ENCODE measurements around the gene BDNF. TPM values are rescaled to one million over a fixed set of nuclear protein-coding genes. Genes with fewer than 3 reads are reported as not detected.
"Not testable (repeated sequence)": the region's sequence is repeated elsewhere in the genome, so short reads cannot be mapped to it uniquely, and the experiment has no call there.

Gene BDNF
- total RNA-seq = not detected

DNA sequence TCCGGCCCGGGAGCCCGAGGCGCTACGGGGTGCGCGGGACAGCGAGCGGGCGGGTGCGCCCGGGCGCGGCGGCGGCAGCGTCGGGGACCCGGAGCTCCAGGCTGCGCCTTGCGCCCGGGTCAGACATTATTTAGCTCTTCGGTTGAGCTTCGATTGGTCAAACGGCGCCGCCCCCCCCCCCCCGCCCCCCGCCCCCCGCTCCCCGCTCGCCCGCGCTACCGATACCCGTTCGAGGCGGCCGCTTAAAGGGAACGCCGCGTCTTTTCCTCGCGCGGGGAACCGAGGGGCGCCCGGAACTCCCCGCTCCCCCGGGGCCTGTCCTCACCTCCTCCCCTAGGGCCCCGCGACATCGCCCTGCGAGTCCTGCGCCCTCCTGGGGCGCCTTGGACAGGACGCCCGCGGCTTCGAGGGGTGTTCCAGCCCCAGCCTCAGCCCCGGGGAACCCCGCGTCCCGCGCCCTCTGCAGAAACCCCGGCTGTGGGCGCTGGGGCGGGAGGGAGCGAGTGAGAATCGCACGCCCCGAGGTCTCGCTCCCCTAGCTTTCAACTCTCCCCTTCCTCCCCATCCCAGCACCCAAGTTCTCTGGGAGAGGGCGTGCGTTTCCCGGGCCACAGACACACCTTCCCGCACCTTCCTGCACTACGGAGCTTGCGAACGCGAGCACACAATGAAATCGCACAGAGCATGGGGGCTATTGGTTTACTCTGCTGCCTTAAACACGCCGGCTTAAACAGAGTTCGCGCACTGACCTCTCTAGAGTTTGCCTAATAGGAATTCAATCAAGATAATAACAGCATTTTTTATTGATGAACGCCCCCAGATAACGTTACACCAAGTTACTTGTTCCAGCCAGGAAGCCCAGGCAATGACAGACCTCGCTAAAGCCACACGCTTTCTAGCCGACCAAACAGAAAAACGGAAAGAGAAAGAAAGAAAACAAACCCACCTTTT is at the start of gene BDNF:
BDNF (minus strand) TSS at position 105 of the 951 bp plus-strand sequence. CDS start 41,891 bp downstream, outside the sequence.
- DNase-seq = no peak
- peaks cover 77% of the 10 kb centered on the region for H3K27me3 Mint-ChIP-seq (ENCODE audit: low read depth)
- peaks cover 0 to 1% of the 10 kb centered on the region in 2 donors for H3K9me3 Mint-ChIP-seq
- H3K36me3 Mint-ChIP-seq (ENCODE audit: insufficient read depth in 2 of 2) = peaks cover 0 to 2% of the 10 kb centered on the region in 2 donors
- peak within 1 kb of the TSS; percentile 85 to 91 for H3K4me3 Mint-ChIP-seq
- H3K27ac Mint-ChIP-seq = no peak within 1 kb of the TSS
- ATAC-seq (replicated peaks in 1 of 2) = peak; percentile 35 to 53
- H3K4me1 Mint-ChIP-seq (ENCODE audit: low read depth) = peaks cover 31% of the 10 kb centered on the region

DNA sequence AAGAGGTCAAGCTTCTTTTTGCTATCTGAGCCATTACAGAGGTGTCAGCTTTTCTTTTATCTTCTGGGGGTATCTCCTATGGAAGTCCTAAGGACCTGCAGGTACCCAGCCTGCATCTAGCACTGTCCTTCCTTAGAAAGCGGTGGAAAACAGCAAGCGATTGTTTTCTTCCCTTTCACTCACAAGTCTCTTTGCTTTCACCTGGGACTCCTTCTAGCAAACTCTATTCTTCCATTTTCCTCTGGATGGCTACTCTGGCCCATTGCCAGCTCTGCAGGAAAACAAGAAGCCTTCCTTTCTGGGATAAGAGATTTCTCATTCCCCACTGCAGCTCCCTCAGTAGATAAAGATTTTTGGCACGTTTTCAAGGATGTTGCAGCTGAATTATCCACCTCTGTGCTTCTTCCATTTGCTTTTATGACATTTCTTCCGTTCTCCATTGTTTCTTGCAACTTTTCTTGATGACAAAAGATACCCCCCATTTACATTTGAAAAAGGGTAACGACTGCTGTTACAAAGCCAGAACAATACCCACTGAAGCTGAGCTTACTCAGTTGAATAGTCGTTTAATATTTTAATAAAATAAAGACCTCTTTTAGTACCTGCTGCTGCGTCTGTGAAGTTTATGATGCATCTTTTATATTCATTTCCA is 40.2 kb upstream of the BDNF start:
- H3K27me3 Mint-ChIP-seq (ENCODE audit: low read depth) = no peaks in the 10 kb centered on the region
- no peaks in the 10 kb centered on the region for H3K4me1 Mint-ChIP-seq (ENCODE audit: low read depth)
- no peak for DNase-seq
- H3K9me3 Mint-ChIP-seq = peaks cover 0 to 3% of the 10 kb centered on the region in 2 donors
- H3K36me3 Mint-ChIP-seq (ENCODE audit: insufficient read depth in 2 of 2) = peaks cover 0 to 1% of the 10 kb centered on the region in 2 donors
- H3K4me3 Mint-ChIP-seq = no peak overlapping the region
- no peak for ATAC-seq (replicated peaks in 1 of 2)
- H3K27ac Mint-ChIP-seq = no peak overlapping the region

DNA sequence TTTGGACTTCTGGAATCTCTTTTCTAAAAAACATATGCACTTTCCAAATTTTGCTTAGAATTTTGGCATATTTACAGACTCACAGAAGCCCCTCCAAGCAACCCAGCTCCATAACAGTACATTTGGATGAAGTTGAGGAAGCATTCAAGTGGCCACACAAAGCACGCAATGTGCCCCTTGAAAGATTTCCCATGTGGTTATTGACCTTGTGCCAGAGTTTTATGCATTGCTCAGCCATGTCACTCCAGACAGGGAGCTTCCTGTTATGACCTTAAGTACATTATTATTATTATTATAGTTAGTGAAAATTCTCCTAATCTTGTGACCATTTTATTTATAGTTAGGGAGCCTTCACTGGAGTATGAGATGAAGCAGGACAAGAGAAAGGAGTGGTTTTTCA is 35.0 kb upstream of the BDNF start:
- Mint-ChIP-seq H3K27ac (no peak overlapping the region), H3K4me1 (ENCODE audit: low read depth) (no peaks in the 10 kb centered on the region), H3K36me3 (ENCODE audit: insufficient read depth in 2 of 2) (peaks cover 0 to 1% of the 10 kb centered on the region in 2 donors), H3K9me3 (peaks cover 0 to 1% of the 10 kb centered on the region in 2 donors), H3K27me3 (ENCODE audit: low read depth) (no peaks in the 10 kb centered on the region), H3K4me3 (no peak overlapping the region)
- ATAC-seq (replicated peaks in 1 of 2) = no peak
- no peak for DNase-seq

DNA sequence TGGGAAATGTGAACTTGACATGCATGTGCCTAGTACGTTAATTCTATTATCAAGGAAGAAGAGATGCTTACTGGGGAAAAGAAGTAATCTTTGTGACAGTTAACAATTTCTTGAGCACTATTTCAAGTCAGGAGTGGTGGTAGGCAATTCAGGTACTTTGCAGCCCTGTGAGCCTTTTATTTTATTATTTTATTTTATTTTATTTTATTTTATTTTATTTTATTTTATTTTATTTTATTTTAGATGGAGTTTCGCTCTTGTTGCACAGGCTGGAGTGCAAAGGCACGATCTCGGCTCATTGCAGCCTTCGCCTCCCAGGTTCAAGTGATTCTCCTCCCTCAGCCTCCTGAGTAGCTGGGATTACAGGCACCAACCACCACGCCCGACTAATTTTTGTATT is 31.5 kb upstream of the BDNF start:
- H3K9me3 Mint-ChIP-seq; H3K36me3 Mint-ChIP-seq (ENCODE audit: insufficient read depth in 2 of 2); H3K27ac Mint-ChIP-seq; H3K27me3 Mint-ChIP-seq (ENCODE audit: low read depth); H3K4me1 Mint-ChIP-seq (ENCODE audit: low read depth); ATAC-seq (replicated peaks in 1 of 2); H3K4me3 Mint-ChIP-seq; DNase-seq: not testable (repeated sequence)

DNA sequence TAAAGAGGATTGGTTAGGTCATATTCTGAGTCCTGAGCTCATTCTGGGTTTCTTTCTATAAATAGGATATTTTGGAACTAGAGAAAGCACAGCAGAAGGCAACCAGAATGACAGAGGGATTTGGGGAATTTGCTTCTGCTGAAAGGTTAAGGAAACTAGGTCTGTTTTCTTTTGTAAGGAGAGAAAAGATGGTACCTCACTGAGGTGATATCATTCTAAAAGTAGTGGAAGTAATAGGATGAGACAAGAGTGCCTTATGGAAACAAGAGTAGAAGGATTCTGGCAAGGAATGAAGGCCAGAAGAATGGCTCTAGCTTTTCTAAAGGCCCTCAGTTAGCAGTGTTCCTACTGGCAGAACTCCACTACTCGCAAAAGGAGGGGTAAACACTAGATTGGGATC is 26.7 kb upstream of the BDNF start:
- H3K36me3 Mint-ChIP-seq (ENCODE audit: insufficient read depth in 2 of 2) = no peaks in the 10 kb centered on the region
- no peak for ATAC-seq (replicated peaks in 1 of 2)
- H3K27ac Mint-ChIP-seq = no peak overlapping the region
- H3K4me3 Mint-ChIP-seq = no peak overlapping the region
- H3K9me3 Mint-ChIP-seq = no peaks in the 10 kb centered on the region
- no peak for DNase-seq
- peaks cover 27% of the 10 kb centered on the region for H3K27me3 Mint-ChIP-seq (ENCODE audit: low read depth)
- H3K4me1 Mint-ChIP-seq (ENCODE audit: low read depth) = no peaks in the 10 kb centered on the region

DNA sequence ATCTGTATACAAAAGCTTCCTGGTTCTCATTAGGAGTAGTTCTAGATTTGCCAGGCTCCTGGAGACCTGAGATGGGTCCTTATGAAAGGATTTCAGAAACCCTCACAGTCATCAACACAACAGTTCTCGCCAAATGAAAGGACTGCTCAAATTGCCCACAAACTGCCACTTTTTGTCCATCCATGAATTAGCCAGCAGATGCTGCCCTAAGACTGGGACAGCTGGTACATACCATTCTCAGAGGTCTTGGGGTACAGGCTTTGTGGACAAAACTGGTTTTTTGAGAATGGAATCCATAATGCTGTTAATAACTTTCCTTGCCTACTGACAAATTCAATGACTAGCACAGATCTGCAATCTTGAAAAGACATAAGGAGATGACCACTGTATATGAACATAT is 23.4 kb upstream of the BDNF start:
- Mint-ChIP-seq H3K36me3 (ENCODE audit: insufficient read depth in 2 of 2) (peaks cover 3 to 14% of the 10 kb centered on the region in 2 donors), H3K9me3 (peaks cover 3 to 11% of the 10 kb centered on the region in 2 donors), H3K4me3 (no peak overlapping the region)

DNA sequence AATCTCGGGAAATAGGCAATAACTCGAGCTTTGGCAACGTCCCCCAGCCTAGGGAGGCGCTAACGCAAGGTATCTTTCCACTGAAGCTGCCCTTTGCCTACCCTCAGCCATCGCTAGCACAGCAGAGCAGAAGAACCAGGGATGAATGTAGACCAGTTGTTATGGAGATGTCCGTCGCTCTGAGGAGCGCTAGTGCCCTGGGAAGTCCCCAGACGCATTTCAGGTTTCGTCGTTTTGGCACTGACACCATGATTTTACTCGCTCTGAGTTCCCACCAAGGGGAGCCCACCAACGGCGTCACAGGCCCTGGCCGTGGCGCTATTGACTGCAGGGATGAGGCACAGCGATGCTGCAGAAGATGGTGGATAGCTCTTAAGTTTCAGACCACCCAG is 22.7 kb upstream of the BDNF start:
- no peak overlapping the region for H3K27ac Mint-ChIP-seq
- peaks cover 59% of the 10 kb centered on the region for H3K27me3 Mint-ChIP-seq (ENCODE audit: low read depth)

More for the DNA sequence above, 23.4 kb upstream of the BDNF start:
- peaks cover 9% of the 10 kb centered on the region for H3K4me1 Mint-ChIP-seq (ENCODE audit: low read depth)
- H3K27me3 Mint-ChIP-seq (ENCODE audit: low read depth) = peaks cover 51% of the 10 kb centered on the region
- ATAC-seq (replicated peaks in 1 of 2) (no peak), DNase-seq (no peak)
- H3K27ac Mint-ChIP-seq = no peak overlapping the region

DNA sequence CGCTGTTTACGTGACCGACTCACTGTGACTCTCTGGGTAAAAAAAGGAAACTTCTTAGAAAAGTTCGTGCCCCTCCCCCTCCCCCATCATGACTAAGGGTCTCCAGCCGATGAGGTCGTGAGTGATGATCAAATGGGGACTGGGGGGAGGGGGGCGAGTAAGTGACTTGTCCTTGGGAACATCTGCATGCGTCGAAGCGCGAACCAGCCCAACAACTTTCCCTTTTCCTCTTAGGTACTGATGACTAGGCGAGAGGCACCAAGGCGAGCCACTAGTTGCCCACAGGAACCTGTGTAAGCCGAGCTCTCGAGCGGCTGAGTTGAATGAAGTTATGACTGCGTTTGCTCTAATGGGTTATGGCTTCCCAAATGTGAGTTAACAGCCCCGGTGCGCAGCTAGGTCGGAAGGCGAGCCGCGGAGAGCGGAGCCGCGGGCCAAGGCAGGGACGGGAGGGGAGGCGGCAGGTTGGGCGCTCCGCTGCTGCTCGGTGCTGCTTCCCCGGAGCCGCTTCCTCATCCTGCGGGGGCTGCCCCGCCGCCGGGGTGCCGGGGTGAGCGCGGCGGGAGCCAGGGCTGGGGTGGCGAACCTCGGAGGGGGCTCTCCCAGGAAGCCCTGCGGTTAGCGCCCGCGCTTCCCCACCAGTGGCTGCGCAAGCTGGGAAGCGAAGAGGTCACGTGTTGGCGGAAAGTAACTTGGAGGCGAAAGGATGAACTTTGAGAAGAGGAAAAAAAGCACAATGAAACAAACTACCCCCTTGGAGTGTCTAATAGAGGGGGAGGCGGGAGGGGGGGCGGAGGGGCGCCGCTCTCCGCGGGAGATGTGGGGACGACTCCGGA is 22.1 kb upstream of the BDNF start:
- Mint-ChIP-seq H3K9me3 (peaks cover 3 to 13% of the 10 kb centered on the region in 2 donors), H3K4me1 (ENCODE audit: low read depth) (peaks cover 9% of the 10 kb centered on the region), H3K4me3 (peak overlapping the region; percentile 63), H3K27ac (no peak overlapping the region), H3K36me3 (ENCODE audit: insufficient read depth in 2 of 2) (peaks cover 3 to 14% of the 10 kb centered on the region in 2 donors), H3K27me3 (ENCODE audit: low read depth) (peaks cover 65% of the 10 kb centered on the region)
- peak in 1 of 2 donors; percentile 19 for DNase-seq
- ATAC-seq (replicated peaks in 1 of 2) = peak; percentile 55 to 72

More for the DNA sequence above, 22.7 kb upstream of the BDNF start:
- DNase-seq (no peak), ATAC-seq (replicated peaks in 1 of 2) (no peak)
- peaks cover 3 to 14% of the 10 kb centered on the region in 2 donors for H3K36me3 Mint-ChIP-seq (ENCODE audit: insufficient read depth in 2 of 2)
- peaks cover 3 to 11% of the 10 kb centered on the region in 2 donors for H3K9me3 Mint-ChIP-seq
- H3K4me3 Mint-ChIP-seq = no peak overlapping the region
- H3K4me1 Mint-ChIP-seq (ENCODE audit: low read depth) = peaks cover 9% of the 10 kb centered on the region

DNA sequence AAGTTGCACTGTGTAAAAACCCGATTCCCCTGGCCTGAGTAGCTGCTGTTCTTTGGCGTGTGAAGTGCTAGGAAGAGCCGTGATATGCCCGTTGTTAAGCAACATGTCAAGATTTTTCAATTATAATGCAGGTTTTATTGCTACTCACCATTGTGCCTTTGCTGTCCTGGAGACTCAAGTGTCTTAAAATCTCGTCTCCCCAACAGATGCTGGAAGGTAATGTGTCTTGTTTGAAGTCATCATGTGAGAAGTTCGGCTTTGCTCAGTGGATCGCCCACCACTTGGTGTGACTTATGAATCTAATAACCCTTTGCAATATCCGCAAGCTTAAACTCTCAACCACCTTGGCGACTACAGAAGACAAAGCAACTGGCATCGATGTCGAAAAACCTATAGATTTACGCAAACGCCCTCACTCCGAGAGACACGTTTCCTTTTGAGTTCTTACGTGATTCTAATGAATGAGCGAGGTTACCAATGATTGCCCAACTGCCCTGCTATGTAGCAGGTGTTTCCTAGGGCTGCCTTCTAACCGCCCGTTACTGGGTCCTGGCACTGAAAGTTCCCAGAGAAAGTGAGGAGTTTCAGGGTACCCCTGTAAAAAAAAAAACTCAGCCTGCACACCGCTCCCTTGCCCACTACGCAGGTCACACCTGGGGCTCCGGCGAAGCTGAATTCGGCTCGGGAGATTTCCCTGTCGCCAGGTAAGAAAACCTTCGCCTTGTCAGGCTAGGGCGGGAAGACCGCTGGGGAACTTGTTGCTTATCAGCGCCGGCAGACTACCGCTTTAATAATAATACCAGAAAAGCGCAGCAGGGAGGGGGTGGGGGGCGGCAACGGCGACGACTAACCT is 21.2 kb upstream of the BDNF start:
- peaks cover 66% of the 10 kb centered on the region for H3K27me3 Mint-ChIP-seq (ENCODE audit: low read depth)
- no peak overlapping the region for H3K27ac Mint-ChIP-seq
- H3K36me3 Mint-ChIP-seq (ENCODE audit: insufficient read depth in 2 of 2) = peaks cover 3 to 14% of the 10 kb centered on the region in 2 donors
- peaks cover 9% of the 10 kb centered on the region for H3K4me1 Mint-ChIP-seq (ENCODE audit: low read depth)
- peaks cover 3 to 13% of the 10 kb centered on the region in 2 donors for H3K9me3 Mint-ChIP-seq
- no peak for DNase-seq
- ATAC-seq (replicated peaks in 1 of 2) = no peak
- peak overlapping the region in 1 of 2 donors; percentile 40 for H3K4me3 Mint-ChIP-seq

DNA sequence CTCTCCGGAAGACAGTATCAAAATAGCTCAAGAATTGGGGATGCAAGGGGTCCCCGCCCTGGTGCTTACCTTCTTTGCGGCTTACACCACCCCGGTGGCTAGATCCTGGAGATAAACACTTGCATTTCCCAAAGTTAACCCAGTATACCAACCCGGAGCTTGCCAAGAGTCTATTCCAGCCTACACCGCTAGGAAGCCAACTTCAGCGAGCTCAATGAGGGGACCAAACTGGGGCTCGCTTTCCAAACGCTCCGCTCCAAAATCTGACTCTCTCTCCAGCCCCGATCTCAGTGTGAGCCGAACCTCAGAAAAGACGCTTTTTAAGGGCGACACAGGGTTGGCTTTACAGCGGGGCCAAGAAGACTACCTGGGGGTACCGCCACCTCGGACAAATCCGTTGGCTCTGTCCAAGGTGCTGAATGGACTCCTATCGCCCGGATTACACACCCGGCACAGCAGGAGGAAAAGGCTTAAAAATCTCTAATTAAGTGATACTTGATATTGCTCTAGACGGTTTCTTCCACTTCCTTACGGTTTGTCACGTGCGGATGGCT is 20.1 kb upstream of the BDNF start:
- Mint-ChIP-seq H3K27ac (no peak overlapping the region), H3K4me3 (no peak overlapping the region), H3K9me3 (peaks cover 3 to 13% of the 10 kb centered on the region in 2 donors), H3K36me3 (ENCODE audit: insufficient read depth in 2 of 2) (peaks cover 3 to 14% of the 10 kb centered on the region in 2 donors), H3K4me1 (ENCODE audit: low read depth) (peaks cover 9% of the 10 kb centered on the region), H3K27me3 (ENCODE audit: low read depth) (peaks cover 66% of the 10 kb centered on the region)
- ATAC-seq (replicated peaks in 1 of 2) = no peak
- DNase-seq = no peak

DNA sequence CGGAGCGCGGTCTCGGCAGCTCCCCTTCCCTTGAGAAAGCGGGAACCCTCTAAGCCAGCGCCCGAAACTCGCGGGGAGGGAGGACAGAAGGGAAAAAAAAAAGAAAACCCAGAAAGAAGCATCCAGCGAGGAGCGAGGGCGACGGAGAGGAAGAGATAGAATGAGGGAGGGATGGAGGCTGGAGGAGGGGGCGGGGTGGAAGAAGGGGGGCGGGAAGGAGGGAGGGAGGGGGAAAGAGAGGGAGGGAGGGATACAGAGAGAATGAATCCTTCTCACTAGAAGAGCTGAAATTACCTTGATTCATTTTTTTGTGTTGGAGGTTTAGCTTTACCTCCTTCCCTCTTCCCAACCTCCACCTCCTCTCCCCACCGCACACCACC is 19.3 kb upstream of the BDNF start:
- peaks cover 61% of the 10 kb centered on the region for H3K27me3 Mint-ChIP-seq (ENCODE audit: low read depth)
- peak overlapping the region in 1 of 2 donors; percentile 40 for H3K4me3 Mint-ChIP-seq
- H3K27ac Mint-ChIP-seq = no peak overlapping the region
- peaks cover 9% of the 10 kb centered on the region for H3K4me1 Mint-ChIP-seq (ENCODE audit: low read depth)
- peaks cover 3 to 14% of the 10 kb centered on the region in 2 donors for H3K36me3 Mint-ChIP-seq (ENCODE audit: insufficient read depth in 2 of 2)
- H3K9me3 Mint-ChIP-seq = peaks cover 3 to 13% of the 10 kb centered on the region in 2 donors
- DNase-seq (no peak), ATAC-seq (replicated peaks in 1 of 2) (no peak)
